ENCODE results near the gene ATP13A2. TPM values are rescaled to one million over a fixed set of nuclear protein-coding genes. Genes with fewer than 3 reads are reported as not detected.

The ATP13A2 gene
- total RNA-seq, 1 donor = 40.2 TPM

- DNase-seq (ENCODE audit: low read depth) = no peak
Measured at GRCh38 chr1:16998589-16998988, 13.1 kb downstream of the ATP13A2 start.

GRCh38 chr1:16996845-16997244 is 14.9 kb downstream of the ATP13A2 start:
- H3K4me3 ChIP-seq (ENCODE audit: low read depth, low read length) = no peak overlapping the region
- TF ChIP-seq, protein P1, sequence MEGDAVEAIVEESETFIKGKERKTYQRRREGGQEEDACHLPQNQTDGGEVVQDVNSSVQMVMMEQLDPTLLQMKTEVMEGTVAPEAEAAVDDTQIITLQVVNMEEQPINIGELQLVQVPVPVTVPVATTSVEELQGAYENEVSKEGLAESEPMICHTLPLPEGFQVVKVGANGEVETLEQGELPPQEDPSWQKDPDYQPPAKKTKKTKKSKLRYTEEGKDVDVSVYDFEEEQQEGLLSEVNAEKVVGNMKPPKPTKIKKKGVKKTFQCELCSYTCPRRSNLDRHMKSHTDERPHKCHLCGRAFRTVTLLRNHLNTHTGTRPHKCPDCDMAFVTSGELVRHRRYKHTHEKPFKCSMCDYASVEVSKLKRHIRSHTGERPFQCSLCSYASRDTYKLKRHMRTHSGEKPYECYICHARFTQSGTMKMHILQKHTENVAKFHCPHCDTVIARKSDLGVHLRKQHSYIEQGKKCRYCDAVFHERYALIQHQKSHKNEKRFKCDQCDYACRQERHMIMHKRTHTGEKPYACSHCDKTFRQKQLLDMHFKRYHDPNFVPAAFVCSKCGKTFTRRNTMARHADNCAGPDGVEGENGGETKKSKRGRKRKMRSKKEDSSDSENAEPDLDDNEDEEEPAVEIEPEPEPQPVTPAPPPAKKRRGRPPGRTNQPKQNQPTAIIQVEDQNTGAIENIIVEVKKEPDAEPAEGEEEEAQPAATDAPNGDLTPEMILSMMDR (IDR thresholded peaks at IDR 0.05; ENCODE audit: insufficient read depth, low read depth, low read length) = no peak
- no peak for DNase-seq (ENCODE audit: low read depth)

More at GRCh38 chr1:16998589-16998988, 13.1 kb downstream of the ATP13A2 start:
- TF ChIP-seq, protein P1 (IDR thresholded peaks at IDR 0.05; ENCODE audit: insufficient read depth, low read depth, low read length) = no peak
- no peak overlapping the region for H3K4me3 ChIP-seq (ENCODE audit: low read depth, low read length)

GRCh38 chr1:16993521-16994038 is 18.1 kb downstream of the ATP13A2 start:
- TF ChIP-seq, protein P1 (IDR thresholded peaks at IDR 0.05; ENCODE audit: insufficient read depth, low read depth, low read length) = no peak
- no peak overlapping the region for H3K4me3 ChIP-seq (ENCODE audit: low read depth, low read length)
- no peak for DNase-seq (ENCODE audit: low read depth)

DNA sequence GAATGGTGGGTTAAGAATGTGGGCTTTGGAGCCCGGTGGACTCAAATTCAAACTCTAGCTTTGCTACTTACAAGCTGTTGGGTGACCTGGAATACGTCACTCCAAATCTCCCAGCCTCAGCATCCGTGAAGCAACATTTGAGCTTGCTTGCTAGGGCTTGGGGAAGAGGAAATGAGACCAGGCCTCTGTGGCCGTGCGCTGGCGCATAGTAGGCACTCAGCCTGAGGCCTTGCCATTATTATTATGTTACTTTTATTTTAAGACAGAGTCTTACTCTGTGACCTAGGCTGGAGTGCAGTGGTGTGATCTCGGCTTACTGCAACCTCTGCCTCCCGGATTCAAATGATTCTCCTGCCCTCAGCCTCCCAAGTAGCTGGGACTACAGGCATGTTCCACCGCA is 19.1 kb downstream of the ATP13A2 start:
- H3K4me3 ChIP-seq (ENCODE audit: low read depth, low read length) = no peak overlapping the region
- TF ChIP-seq, protein P1 (IDR thresholded peaks at IDR 0.05; ENCODE audit: insufficient read depth, low read depth, low read length) = no peak
- no peak for DNase-seq (ENCODE audit: low read depth)

DNA sequence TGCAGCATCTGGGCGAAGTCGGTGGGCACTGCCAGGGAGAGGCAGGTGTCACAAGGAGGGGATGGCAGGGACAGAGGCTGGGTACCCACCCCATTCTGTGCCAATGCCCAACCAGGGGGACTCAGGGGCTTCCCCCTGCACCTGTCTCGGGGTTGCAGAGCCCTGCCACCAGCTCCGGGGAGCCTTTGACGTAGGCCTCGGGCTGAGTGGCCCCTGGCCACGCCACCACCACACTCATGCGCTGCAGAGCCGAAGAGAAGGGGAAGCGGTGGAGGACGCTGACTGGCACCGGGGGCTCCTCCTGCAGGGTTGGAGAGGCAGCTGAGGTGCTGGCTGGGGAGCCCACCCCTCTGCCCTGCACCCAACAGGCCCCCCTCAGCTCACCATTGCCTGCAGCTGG is 19.6 kb downstream of the ATP13A2 start:
- no peak for DNase-seq (ENCODE audit: low read depth)
- no peak overlapping the region for H3K4me3 ChIP-seq (ENCODE audit: low read depth, low read length)
- TF ChIP-seq, protein P1 (IDR thresholded peaks at IDR 0.05; ENCODE audit: insufficient read depth, low read depth, low read length) = no peak

DNA sequence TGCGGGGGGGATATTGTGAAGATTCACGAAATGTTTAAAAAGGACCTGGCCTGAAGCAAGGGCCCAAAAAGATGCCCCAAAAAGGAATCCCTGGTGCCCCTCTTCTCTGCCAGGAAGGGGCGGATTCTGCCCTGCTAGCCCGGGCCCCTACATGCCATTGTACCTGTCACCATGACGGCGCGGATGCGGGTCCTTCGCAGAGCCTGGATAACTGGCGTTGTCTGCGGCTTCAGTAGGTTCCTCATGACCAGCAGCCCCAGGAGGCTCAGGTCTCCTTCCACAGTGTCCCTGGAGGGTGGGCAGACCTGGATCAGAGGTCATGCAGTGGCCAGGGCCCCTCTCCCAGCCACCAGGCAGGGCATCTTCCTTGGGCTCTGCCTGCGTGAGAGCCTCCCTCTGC is 20.2 kb downstream of the ATP13A2 start:
- no peak for DNase-seq (ENCODE audit: low read depth)
- TF ChIP-seq, protein P1 (IDR thresholded peaks at IDR 0.05; ENCODE audit: insufficient read depth, low read depth, low read length) = no peak
- no peak overlapping the region for H3K4me3 ChIP-seq (ENCODE audit: low read depth, low read length)
